HG02571 (cell line): ENCODE data around the gene LRRC25.

Experiments used
- ATAC-seq: cut with Tn5 transposase; IDR thresholded peaks from one replicate; pipeline ENCODE4 v1.9.1; 2021; ENCODE audit warnings: mild to moderate bottlenecking, moderate library complexity; ENCODE audit not compliant: unreplicated experiment

The LRRC25 gene

GRCh38 chr19:18348171-18348570 lies 49.3 kb downstream of the LRRC25 start:
- no peak for ATAC-seq

- no peak for ATAC-seq
Observed at GRCh38 chr19:18346091-18346490, 51.3 kb downstream of the LRRC25 start.

GRCh38 chr19:18345296-18345695 lies 52.1 kb downstream of the LRRC25 start:
- ATAC-seq = no peak

- ATAC-seq = no peak
Observed at GRCh38 chr19:18344582-18344950, 52.9 kb downstream of the LRRC25 start.

- no peak for ATAC-seq
Observed at GRCh38 chr19:18342090-18342632, 55.3 kb downstream of the LRRC25 start.
